ENCODE data around the gene PRSS57.

Gene PRSS57

DNA sequence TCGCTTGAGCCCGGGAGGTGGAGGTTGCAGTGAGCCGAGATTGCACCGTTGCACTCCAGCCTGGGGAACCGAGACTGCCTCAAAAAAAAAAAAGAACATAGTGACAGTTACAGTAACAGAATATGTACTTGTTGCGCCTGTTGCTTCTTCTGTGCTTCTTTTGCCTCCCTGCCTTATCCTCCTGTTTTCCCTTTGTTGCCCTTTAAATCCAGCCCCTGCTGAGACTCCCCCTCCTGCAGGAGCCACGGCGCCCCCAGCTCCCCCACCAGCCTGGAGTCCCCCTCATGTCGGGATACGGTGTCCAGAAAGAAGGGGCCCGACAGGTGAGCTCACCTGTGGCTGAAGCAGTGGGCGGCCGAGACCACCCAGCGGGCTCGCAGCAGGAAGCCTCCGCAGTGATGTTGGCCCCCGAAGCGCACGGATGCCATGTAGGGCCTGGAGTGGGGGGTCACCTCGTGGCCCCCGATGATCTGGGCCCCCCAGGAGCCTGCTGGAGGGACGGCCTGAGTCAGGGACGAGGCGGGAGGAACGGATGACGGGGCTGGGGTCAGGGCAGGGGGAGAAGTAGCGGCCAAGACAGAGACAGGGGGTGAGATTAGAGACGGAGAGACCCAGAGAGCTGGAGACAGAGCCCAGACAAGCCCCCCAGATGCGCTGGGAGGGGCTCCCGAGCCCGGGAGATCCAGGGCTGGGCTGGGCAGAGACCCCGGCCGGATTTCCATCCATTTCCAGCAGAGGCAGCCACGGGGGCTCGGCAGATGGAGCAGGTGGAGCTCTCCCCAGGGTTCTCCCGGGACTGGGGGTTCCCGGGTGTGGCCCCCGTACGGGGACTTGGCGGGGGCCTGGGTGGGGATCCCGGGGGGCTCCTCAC, 536 bp downstream of the PRSS57 start:
- Mint-ChIP-seq H3K9me3 (no peaks in the 10 kb centered on the region), H3K27me3 (peaks cover 22% of the 10 kb centered on the region), H3K27ac (peak overlapping the region; percentile 51), H3K4me3 (peak overlapping the region; percentile 60), H3K36me3 (ENCODE audit: low read depth) (no peaks in the 10 kb centered on the region), H3K4me1 (ENCODE audit: low read depth) (peaks cover 38% of the 10 kb centered on the region)
- intact Hi-C loops (cut with micrococcal nuclease) = no loop called here

DNA sequence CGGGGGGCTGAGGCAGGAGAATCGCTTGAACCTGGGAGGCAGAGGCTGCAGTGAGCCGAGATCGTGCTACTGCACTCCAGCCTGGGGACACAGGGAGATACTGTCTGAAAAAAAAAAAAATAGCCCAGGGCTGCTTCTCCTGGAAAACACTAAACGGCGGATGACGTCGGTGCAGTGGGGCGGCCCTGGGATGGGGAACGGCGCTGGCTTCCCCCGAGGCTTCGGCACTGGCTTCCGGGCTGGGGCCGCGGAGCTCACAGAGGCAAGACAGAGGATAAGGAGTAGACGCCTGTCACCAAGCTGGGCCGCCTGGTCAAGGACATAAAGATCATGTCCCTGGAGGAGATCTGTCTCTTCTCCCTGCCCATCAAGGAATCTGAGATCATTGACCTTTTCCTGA, 5.0 kb downstream of the PRSS57 start:
- H3K4me1 Mint-ChIP-seq (ENCODE audit: low read depth) = peaks cover 18% of the 10 kb centered on the region
- no peaks in the 10 kb centered on the region for H3K9me3 Mint-ChIP-seq
- H3K36me3 Mint-ChIP-seq (ENCODE audit: low read depth) = no peaks in the 10 kb centered on the region
- H3K27me3 Mint-ChIP-seq = peaks cover 13% of the 10 kb centered on the region
- intact Hi-C loops (cut with micrococcal nuclease) = no loop called here
- H3K27ac Mint-ChIP-seq = no peak overlapping the region
- H3K4me3 Mint-ChIP-seq = no peak overlapping the region

DNA sequence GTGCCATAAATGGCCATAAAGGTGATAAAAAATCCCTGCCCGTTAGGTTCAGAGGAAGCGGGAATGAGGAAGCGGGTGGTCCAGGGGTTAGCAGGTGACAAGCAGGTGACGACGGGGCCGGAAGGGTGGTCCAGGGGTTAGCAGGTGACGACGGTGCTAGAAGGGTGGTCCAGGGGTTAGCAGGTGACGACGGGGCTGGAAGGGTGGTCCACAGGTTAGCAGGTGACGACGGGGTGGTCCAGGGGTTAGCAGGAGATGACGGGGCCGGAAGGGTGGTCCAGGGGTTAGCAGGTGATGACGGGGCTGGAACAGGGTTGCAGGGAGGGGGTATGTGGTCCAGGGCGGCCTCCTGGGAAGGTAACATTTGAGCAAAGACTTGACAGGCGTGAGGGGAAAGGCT, 6.3 kb downstream of the PRSS57 start:
- peaks cover 8% of the 10 kb centered on the region for H3K4me1 Mint-ChIP-seq (ENCODE audit: low read depth)
- no peaks in the 10 kb centered on the region for H3K36me3 Mint-ChIP-seq (ENCODE audit: low read depth)
- intact Hi-C loops (cut with micrococcal nuclease) = no loop called here
- H3K27me3 Mint-ChIP-seq = peaks cover 4% of the 10 kb centered on the region
- no peak overlapping the region for H3K4me3 Mint-ChIP-seq
- H3K27ac Mint-ChIP-seq = no peak overlapping the region
- no peaks in the 10 kb centered on the region for H3K9me3 Mint-ChIP-seq

DNA sequence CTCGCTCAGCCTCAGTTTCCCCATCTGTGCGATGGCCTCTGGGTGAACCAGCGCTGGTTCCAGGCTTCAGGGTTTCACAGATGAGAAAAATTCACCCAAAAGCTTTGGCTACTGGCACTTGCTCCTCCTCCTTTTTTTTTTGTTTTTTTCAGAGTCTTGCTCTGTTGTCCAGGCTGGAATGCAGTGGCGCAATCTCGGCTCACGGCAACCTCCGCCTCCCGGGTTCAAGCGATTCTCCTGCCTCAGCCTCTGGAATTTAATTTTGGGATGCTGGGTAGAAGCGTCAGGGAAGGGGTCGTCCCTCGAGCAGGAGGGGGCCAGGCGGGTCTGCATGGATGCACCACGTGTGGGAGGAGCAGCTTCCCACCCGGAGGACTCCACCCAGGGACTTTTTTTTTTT, 7.0 kb downstream of the PRSS57 start:
- Mint-ChIP-seq H3K4me3 (no peak overlapping the region), H3K36me3 (ENCODE audit: low read depth) (no peaks in the 10 kb centered on the region), H3K27ac (no peak overlapping the region), H3K4me1 (ENCODE audit: low read depth) (peaks cover 8% of the 10 kb centered on the region), H3K9me3 (no peaks in the 10 kb centered on the region), H3K27me3 (no peaks in the 10 kb centered on the region)
- intact Hi-C loops (cut with micrococcal nuclease) = no loop called here

DNA sequence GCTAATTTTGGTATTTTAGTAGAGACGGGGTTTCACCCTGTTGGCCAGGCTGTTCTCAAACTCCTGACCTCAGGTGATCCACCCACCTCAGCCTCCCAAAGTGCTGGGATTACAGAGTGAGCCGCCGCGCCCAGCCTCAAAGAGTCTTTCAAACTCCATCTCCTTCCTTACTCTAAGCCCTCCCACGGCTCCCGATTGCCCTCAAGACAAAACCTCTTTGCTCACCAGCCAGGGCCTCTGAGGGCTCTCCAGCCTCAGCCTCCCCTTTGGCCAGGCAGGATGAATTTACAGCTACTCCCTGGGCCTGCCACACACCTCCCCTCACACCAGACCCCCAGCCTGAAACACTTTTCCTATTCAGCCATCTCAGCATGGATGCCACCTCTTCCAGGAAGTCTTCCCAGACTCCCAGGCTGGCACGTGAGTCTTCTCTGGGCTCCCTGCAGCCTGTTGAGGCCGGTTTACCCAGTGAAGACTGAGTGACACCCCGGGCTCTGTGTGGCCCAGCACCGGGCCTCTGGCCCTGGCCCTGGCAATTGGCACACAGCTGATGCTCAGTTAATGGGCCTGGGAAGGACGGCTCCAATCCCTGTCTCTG, 7.6 kb downstream of the PRSS57 start:
- intact Hi-C loops (cut with micrococcal nuclease) = no loop called here
- Mint-ChIP-seq H3K4me3 (no peak overlapping the region), H3K27ac (peak overlapping the region; percentile 17), H3K9me3 (no peaks in the 10 kb centered on the region), H3K27me3 (no peaks in the 10 kb centered on the region), H3K4me1 (ENCODE audit: low read depth) (peaks cover 8% of the 10 kb centered on the region), H3K36me3 (ENCODE audit: low read depth) (no peaks in the 10 kb centered on the region)

DNA sequence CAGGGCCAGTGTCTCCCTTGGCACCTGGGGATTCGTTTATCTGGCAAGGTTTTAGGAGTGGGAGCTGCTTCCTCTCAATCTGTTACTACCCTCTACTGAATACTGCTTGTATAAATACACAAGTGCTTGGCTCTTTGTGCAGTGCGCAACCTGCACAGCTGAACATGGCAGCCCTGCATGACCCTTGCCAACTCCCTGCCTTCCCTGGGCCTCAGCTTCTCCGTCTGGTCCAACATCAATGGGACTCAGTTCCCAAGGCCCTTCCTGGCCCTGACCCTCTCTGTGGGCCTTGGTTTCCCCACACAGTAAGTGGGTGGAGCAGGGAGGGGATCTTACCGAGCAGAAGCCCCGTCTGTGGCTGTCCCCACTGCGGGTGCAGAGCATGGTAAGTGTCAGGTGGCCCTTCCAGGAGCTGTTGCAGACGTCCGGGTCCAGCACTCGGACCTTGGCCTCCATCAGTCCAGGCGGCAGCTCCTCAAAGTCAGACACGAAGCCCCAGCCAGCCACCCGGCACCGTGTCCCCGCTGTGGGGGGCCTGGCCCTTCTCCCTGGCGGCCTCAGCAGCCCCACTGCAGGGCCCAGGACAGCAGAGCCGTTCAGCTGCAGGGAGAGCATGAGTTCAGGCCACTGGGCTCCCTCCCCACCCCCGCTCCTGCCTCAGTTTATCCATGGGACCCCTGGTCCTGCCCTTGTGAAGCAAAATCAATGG, 8.5 kb downstream of the PRSS57 start:
- no peaks in the 10 kb centered on the region for H3K9me3 Mint-ChIP-seq
- H3K27ac Mint-ChIP-seq = no peak overlapping the region
- intact Hi-C loops (cut with micrococcal nuclease) = no loop called here
- peaks cover 9% of the 10 kb centered on the region for H3K4me1 Mint-ChIP-seq (ENCODE audit: low read depth)
- no peaks in the 10 kb centered on the region for H3K27me3 Mint-ChIP-seq
- no peak overlapping the region for H3K4me3 Mint-ChIP-seq
- H3K36me3 Mint-ChIP-seq (ENCODE audit: low read depth) = no peaks in the 10 kb centered on the region

DNA sequence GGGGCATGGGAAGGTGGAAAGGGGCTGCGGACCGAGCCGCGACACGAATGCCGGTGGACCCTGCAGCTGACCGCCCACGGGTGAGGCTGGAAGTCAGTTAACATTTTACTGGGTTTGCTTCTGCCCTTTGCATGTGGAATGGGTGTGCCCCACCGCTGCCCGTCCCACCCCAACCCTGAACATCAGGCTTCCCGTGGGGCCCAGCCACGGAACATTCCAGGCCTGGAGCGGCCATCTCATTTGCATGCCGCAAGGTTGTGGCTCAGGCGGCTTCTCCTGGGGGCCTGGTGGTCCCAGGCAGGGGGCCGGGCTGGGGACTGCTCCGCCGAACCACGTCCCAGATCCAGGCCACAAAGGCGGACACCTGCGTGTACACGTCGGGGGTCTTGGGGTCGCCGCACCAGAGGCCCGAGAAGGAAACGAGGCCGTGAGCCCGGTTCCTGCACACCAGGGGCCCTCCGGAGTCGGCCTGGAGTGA, 9.8 kb downstream of the PRSS57 start:
- Mint-ChIP-seq H3K4me1 (ENCODE audit: low read depth) (peaks cover 16% of the 10 kb centered on the region), H3K36me3 (ENCODE audit: low read depth) (peaks cover 5% of the 10 kb centered on the region), H3K4me3 (no peak overlapping the region), H3K27ac (no peak overlapping the region), H3K9me3 (no peaks in the 10 kb centered on the region), H3K27me3 (no peaks in the 10 kb centered on the region)
- intact Hi-C loops (cut with micrococcal nuclease) = no loop called here

DNA sequence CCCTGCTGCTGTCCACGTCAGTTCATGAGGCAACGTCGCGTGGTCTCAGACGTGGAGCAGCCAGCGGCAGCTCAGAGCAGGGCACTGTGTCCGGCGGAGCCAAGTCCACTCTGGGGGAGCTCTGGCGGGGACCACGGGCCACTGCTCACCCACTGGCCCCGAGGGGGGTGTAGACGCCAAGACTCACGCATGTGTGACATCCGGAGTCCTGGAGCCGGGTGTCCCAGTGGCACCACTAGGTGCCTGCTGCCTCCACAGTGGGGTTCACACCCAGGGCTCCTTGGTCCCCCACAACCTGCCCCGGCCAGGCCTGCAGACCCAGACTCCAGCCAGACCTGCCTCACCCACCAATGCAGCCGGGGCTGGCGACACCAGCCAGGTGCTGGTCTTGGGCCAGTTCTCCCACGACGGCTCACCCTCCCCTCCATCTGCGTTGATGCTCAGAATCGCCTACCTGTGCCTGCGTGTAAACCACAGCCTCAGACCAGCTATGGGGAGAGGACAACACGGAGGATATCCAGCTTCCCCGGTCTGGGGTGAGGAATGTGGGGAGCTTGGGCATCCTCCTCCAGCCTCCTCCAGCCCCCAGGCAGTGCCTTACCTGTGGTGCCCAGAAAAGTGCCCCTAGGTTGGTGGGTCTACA, 12.5 kb downstream of the PRSS57 start:
- intact Hi-C loops (cut with micrococcal nuclease) = no loop called here
- Mint-ChIP-seq H3K4me3 (no peak overlapping the region), H3K36me3 (ENCODE audit: low read depth) (peaks cover 6% of the 10 kb centered on the region), H3K9me3 (no peaks in the 10 kb centered on the region), H3K27ac (peak overlapping the region; percentile 13), H3K27me3 (peaks cover 12% of the 10 kb centered on the region), H3K4me1 (ENCODE audit: low read depth) (peaks cover 19% of the 10 kb centered on the region)

DNA sequence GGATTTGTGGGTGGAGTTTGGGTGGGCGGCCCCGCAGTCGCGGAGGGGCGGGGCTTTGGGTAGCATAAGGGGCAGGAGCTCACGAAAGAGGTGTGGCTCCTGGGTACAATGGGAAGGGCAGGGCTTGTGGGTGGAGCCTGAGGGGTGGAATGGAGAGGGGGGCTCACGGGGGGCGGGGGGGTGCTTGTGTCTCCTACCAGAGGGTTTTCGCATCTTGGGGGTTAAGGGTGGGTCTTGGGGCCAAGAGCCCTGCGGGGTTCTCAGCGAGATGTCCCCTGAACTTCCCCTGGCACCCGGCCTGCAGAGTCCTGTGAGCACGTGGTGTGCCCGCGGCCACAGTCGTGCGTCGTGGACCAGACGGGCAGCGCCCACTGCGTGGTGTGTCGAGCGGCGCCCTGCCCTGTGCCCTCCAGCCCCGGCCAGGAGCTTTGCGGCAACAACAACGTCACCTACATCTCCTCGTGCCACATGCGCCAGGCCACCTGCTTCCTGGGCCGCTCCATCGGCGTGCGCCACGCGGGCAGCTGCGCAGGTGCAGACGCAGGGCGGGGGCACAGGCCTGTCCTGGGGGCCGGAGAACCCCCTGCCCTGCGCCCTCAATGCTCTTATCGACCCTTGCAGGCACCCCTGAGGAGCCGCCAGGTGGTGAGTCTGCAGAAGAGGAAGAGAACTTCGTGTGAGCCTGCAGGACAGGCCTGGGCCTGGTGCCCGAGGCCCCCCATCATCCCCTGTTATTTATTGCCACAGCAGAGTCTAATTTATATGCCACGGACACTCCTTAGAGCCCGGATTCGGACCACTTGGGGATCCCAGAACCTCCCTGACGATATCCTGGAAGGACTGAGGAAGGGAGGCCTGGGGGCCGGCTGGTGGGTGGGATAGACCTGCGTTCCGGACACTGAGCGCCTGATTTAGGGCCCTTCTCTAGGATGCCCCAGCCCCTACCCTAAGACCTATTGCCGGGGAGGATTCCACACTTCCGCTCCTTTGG, 13.9 kb downstream of the PRSS57 start:
- Mint-ChIP-seq H3K9me3 (no peaks in the 10 kb centered on the region), H3K27ac (peak overlapping the region; percentile 98), H3K4me1 (ENCODE audit: low read depth) (peaks cover 26% of the 10 kb centered on the region), H3K36me3 (ENCODE audit: low read depth) (peaks cover 6% of the 10 kb centered on the region), H3K4me3 (peak overlapping the region; percentile 94), H3K27me3 (peaks cover 25% of the 10 kb centered on the region)
- intact Hi-C loops (cut with micrococcal nuclease) = loop anchor here (1.0 kb wide), 1 partner anchor 23 kb away; no protein-coding TSS in a partner anchor

DNA sequence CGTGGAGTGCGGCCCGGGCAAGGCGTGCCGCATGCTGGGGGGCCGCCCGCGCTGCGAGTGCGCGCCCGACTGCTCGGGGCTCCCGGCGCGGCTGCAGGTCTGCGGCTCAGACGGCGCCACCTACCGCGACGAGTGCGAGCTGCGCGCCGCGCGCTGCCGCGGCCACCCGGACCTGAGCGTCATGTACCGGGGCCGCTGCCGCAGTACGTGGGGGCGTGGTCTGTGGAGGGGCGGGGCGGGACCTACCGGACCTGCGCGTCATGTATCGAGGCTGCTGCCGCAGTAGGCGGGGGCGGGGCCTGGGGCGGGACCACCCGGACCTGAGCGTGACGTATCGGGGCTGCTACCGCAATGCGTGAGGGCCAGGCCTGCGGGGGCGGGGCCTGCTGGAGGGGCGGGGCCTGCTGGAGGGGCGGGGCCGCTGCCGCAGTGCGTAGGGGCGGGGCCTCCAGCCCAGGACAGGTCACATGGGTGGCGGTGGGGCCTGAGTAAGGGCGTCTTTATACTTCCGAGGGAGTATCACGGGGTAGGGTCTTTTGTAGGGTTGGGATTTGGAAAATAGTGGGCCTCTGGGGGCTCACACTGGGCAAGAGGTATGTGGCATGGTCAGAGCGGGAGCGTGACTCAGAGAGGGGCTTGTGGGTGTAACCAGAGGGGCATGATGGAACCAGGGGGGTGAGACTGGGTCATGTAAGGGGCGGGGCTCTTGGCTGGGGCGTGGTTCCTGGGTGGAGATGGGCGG, 14.8 kb downstream of the PRSS57 start:
- peaks cover 35% of the 10 kb centered on the region for H3K4me1 Mint-ChIP-seq (ENCODE audit: low read depth)
- peaks cover 6% of the 10 kb centered on the region for H3K36me3 Mint-ChIP-seq (ENCODE audit: low read depth)
- peaks cover 32% of the 10 kb centered on the region for H3K27me3 Mint-ChIP-seq
- intact Hi-C loops (cut with micrococcal nuclease) = loop anchor here (1.0 kb wide), 1 partner anchor 24 kb away; no protein-coding TSS in a partner anchor
- H3K4me3 Mint-ChIP-seq = peak overlapping the region; percentile 94
- peak overlapping the region; percentile 98 for H3K27ac Mint-ChIP-seq
- no peaks in the 10 kb centered on the region for H3K9me3 Mint-ChIP-seq

DNA sequence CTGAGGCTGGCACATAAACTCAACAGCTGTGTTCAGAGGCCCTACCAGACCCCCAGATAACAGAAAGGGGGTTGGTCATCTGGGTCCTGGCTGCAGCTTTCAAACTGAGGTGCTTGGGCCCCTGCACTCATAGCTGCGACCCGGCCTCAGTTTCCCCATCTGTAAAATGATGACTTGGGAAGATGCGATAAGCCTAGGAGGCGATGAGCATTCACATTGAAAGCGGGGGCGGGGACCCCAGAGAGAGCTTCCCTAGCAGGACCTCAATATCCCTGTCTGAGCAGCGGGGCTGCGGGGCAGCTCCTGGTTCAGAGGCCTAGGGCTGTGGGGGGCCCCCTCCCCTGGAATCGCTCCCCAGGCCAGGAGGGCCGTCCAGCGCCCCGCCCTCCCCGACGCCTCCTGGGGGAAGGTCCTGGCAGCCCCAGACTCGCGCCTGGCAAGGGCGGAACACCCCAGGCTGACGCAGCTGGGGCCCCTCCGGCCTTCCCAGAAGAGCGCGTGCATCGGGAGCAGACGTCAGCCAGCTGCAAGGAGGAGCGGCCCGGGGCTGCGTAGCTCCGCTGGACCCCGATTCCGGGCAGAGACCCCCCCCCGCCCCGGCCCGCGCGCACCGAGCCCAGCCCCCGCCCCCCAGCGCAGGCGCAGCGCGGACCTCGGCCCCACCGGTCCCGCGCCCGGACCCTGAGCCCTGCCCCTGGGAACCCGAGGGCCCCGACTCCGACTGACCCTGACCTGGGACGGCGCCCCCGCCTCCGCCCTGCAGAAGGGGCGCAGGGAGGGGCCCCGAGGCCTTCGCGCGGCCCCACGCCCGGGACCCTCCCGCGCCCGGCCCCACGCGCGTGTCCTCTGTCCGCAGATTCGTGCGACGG, 15.6 kb downstream of the PRSS57 start:
- H3K36me3 Mint-ChIP-seq (ENCODE audit: low read depth) = peaks cover 6% of the 10 kb centered on the region
- no peaks in the 10 kb centered on the region for H3K9me3 Mint-ChIP-seq
- intact Hi-C loops (cut with micrococcal nuclease) = loop anchor here (1.0 kb wide), 1 partner anchor 14 kb away; no protein-coding TSS in a partner anchor
- peaks cover 40% of the 10 kb centered on the region for H3K4me1 Mint-ChIP-seq (ENCODE audit: low read depth)
- H3K27ac Mint-ChIP-seq = peak overlapping the region; percentile 98
- peaks cover 40% of the 10 kb centered on the region for H3K27me3 Mint-ChIP-seq
- peak overlapping the region; percentile 72 for H3K4me3 Mint-ChIP-seq

Data from dendritic cell treated with granulocyte-macrophage colony-stimulating factor and Interleukin-4, amounts not matched to agents 40 ng/mL and 50 ng/mL, for 4 days (primary cell).